NCI-H345 treated with DMSO at 0.1 percent for 48 hours (cell line): ENCODE data around the gene CAPG.
"Not testable (repeated sequence)": the region's sequence is repeated elsewhere in the genome, so short reads cannot be mapped to it uniquely, and the experiment has no call there.

ENCODE experiments used
- DNase-seq: peaks from one replicate; lab custom pipeline; 2025; ENCODE audit not compliant: unreplicated experiment; lab: John Stamatoyannopoulos, UW

Gene CAPG, protein sequence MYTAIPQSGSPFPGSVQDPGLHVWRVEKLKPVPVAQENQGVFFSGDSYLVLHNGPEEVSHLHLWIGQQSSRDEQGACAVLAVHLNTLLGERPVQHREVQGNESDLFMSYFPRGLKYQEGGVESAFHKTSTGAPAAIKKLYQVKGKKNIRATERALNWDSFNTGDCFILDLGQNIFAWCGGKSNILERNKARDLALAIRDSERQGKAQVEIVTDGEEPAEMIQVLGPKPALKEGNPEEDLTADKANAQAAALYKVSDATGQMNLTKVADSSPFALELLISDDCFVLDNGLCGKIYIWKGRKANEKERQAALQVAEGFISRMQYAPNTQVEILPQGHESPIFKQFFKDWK

DNA sequence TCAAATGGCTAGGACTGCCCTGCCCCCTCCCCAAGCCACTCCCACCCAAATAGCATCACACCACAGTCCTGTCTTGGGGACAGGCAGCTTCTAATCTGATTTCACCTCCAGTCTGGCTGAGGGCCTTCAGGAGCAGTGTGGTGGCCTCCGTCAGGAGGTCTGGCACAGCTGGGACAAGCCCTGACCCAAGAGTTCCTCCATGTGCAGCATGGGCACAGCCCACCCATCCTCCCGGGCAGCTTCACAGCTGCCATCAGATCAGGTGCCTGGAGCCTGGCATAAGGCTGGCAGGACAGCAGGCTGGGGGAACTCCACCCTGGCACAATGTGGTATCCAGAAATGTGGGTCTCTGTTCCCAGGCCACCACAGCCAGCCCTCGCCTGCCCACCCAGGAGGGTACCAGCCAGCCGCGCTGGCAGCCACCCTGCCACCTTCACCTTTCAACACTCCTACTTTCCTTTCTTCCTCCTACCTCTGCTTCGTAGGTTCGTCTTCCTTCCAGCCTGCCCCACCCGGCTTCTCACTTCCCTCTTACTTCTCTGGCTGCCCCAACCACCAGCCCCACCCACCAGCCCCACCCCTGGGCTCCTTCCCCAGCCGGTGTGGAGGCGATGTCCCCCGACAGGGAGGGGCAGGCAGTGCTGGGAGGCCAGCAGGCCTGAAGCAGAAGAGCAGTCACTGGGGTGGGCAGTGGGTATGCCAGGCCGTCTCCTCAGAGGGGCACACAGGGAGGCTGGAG lies at the start of gene CAPG:
Gene CAPG (minus strand): TSS at position 522 of the 739 bp plus-strand sequence. CDS start 8,221 bp downstream, outside the sequence.
- DNase-seq, result no peak

DNA sequence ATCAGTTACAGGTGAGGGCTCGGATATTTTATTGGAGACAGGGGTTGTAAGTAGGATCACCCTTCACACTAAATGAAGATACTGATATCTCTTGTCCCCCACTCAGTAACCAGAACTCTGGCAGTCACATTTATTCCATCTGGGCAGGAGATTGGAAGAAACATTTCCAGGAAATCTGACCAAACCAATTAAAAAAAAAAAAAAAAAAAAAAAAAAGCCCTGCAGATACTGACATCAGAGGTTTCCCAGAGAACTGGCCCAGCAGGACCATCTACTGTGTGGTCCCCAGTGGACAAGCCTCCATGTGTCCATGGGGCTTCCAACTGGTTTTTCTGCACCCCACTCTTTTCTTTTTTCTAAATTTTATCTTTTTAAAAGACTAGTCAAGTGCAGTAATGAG lies 49.6 kb upstream of the CAPG start:
- DNase-seq, result no peak

DNA sequence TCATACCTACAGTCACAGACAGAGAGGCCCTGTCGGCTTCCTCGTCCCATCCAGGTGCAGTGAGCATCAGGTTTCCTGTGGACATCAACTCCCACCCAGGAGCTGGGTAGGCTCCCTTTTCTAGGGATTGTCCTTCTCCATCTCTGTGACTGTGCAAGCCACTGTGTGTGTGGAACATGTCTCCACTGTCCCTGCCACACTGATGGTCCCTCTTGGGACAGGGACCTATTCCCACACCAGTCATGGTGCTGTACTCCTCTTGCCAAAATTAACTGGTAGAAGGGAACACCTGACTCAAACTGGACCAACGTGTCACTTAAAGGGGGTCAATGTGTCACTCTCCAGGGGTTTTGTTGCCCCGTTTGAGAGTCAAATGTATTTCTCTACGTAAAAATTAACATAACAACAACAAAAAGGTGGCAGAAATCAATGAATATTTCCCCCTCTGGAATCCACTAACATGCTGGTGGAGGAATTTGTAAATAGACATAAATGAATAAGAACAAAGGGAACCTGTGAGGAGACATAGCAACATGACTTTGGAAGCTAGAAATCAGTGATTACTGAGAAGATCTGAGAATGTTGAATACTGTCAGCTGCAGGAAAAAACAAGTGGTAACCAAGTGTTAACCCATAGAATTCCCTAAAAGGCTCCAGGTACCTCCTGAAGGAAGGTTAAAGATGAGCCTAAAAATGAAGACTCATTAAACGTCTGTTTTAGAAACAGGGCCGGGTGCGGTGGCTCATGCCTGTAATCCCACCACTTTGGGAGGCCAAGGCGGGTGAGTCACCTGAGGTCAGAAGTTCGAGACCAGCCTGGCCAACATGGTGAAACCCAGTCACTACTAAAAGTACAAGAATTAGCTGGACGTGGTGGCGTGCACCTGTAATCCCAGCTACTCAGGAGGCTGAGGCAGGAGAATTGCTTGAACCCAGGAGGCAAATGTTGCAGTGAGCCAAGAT lies 48.7 kb upstream of the CAPG start:
- no peak for DNase-seq

DNA sequence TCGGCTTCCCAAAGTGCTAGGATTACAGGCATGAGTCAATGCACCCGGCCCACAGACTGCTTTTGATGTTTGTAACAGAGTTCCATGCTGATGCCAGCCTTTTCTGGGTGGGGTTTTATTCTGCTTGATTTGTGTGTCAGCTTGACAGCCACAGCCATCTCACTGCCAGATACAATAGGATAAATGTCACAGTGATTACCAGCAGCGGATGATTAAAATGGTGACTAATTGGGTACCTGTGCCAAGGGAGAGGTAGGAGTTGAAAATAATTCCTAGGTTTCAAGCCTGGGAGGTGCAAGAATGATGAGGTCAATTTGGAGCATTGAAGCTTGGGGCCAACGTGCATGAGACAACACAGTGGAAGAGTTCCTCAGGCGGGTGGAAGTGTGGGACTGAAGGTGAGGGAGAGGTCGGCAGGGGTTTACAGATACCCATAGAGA lies 47.7 kb upstream of the CAPG start:
- DNase-seq, result no peak

DNA sequence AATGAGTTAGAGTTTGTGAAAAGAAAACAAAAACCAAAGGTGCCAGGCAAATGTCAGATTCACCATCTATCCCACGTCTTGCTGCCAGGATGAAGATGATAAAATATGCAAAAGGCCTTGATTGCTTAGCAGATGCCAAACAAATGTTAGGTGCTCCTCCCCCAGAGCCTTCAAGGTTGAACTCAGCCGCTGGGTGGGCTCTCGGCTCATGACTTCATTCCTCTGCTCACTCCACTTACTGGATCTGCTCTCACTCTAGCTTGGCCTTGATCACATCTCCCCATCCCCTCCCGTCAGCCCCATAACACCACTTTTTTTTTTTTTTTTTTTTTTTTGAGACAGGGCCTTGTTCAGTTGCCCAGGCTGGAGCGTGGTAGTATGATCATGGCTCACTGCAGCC lies 46.9 kb upstream of the CAPG start:
- no peak for DNase-seq

DNA sequence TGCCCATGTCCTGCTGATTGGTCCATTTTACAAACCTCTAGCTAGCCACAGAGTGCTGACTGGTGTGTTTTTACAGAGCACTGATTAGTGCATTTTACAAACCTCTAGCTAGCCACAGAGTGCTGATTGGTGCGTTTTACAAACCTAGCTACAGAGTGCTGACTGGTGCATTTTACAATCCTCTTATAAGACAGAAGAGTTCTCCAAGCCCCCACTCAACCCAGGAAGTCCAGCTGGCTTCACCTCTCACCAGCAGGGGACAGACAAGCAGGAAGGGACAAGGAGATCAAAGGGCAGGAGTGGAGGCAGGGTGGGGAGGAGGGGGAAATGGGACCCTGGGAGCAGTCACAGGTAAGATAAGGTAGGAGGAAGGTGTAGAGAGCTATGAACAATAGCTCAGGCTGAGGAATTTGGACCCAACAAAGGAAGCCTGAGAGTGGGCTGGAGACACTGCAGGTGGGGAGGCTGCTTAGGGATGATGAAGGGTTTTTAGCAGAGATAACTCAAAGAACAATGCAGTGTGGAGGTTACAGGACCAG lies 45.5 kb upstream of the CAPG start:
- no peak for DNase-seq

DNA sequence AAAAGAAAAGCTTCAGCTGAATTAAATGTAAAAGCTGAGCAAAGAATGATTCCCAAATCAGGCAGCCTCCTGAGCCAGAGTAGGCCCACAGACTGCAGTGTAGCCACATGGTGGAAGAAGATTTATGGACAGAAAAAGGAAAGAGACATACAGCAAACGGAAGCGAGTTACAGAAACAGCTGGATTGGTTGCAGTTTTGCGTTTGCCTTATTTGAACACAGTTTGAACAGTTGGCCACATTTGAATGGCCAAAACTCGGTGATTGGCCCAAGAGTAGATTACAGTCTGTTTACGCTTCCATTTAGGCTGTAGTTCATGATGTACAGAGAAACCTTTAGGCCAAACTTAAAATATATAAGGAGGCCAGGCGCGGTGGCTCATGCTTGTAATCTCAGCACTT lies 43.4 kb upstream of the CAPG start:
- no peak for DNase-seq

DNA sequence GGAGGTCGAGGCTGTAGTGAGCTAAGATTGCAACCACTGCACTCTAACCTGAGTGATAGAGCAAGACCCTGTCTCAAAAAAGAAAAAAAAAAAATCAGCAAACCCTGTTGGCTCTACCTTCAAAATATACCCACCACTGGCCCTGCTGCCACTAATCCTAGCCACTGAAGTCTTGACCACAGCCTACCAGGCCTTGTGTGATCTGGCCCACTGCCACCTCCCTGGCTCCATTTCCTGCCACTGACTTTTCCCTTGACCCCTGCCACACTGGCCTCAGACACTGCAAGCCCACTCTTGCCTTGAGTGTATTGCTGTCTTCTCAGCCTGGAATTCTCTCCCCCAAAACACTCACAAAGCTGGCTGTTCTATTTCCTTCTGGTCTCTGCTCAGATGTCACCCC lies 42.1 kb upstream of the CAPG start:
- DNase-seq, result no peak

DNA sequence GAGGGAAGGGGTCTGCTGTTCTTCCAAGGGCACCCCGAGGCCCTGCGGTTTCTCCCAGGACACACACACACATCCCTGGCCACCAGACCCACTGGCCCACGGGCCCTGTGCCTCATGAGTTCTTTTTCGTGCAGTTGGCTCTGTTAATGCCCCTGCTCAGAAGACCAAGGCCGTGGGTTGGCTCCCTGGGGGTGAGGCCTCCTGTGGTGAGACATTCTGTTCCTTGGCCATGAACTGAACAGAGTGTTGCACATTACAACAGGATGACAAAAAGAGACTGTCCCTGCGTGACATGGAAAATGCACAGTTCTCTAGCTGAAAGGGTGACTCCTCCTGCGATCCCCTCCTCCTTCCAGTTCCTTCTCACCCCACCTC lies 39.0 kb upstream of the CAPG start:
- no peak for DNase-seq

DNA sequence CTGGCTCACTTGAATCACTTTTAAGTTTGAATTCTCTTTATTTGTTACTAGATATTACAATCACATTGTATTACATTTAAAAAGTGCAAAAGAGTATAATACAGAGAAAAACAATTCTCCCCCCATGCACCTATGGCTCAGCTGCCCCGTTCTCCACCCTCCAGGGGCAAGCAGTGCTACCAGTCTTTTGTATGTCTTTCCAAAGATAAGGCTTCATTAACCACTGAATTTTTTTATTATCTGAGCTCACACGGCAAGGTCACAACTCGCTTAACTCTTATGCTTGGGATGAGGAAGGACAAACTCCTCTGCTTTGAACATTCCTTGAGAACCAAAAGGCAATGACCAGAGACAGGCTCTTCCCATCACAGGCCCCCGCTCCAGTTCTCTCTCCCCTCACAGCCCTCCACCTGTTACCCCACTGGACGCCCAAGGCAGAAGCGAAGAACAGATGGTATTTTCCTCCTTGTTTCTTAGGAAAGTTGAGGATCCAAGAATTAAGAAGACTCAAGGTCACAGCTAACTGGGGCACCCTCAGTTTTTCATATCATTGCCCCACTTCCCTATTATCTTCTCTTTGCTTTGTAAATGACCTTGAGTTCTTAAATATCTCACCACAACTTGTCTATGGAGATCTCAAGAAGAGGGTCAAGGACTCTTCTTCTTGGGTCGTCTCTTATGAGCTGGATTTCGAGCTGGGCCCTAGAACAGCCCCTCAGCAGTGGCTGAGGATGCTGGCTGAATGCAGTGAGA lies 38.5 kb upstream of the CAPG start:
- no peak for DNase-seq

DNA sequence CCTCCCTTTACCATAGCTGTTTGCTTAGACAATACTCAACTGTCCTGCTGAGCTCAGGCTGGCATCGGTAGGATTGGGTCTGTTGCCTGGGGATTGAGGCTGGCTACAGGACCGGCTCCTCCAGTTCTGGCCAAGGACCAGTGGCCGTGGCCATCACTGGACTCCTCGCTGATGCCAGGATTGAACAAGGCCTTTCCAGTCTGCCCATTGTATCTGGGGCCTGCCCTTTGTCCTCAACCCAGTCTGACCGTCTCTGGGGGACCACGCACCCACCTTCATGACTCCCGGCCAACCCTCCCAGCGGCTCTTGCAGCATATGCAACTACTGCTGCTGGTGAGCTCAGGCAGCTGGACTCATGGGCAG lies 37.0 kb upstream of the CAPG start:
- no peak for DNase-seq

DNA sequence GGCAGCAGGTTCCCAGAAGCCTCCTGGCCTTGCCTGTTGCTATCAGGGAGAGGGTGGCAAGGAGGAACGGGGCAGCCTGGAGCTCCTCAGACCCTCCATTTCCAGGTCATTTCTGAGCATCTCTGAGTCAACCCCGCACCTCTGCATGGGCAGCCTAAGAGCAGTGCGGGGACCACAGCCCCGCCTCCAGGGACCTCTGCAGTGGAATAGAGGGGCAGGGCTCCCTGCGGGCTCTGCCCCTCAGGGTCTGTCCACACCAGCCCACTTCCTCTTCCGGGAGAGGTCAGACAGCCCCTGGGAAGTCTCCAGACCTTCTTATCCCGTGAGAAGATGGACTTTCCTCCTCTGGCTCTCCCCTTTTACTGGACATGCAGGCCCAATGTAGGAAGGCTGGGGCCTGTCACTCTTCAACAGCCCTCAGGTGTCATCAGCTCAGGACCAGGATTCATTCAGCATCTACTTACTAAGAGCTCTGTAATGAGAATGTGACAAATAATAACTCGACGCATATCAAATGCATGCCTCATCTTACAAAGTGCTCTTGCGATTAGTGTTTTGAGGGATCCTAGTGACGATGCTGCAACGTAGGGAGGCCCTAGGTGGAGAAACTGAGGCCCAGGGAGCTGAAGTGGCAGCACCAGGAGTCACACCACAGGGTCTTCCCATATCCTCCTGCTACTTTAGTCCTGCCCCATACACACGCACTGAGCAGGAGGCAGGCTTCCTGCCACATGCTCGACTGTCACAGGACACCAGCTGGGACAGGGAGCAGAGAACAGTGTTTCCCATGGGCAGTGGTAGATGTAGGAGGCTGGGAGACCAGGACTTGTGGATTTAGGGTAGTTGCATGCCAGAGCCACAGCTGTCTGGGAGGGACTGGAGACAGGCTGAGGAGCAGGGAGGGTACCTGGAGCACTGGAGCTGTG lies 36.4 kb upstream of the CAPG start:
- DNase-seq, result no peak

DNA sequence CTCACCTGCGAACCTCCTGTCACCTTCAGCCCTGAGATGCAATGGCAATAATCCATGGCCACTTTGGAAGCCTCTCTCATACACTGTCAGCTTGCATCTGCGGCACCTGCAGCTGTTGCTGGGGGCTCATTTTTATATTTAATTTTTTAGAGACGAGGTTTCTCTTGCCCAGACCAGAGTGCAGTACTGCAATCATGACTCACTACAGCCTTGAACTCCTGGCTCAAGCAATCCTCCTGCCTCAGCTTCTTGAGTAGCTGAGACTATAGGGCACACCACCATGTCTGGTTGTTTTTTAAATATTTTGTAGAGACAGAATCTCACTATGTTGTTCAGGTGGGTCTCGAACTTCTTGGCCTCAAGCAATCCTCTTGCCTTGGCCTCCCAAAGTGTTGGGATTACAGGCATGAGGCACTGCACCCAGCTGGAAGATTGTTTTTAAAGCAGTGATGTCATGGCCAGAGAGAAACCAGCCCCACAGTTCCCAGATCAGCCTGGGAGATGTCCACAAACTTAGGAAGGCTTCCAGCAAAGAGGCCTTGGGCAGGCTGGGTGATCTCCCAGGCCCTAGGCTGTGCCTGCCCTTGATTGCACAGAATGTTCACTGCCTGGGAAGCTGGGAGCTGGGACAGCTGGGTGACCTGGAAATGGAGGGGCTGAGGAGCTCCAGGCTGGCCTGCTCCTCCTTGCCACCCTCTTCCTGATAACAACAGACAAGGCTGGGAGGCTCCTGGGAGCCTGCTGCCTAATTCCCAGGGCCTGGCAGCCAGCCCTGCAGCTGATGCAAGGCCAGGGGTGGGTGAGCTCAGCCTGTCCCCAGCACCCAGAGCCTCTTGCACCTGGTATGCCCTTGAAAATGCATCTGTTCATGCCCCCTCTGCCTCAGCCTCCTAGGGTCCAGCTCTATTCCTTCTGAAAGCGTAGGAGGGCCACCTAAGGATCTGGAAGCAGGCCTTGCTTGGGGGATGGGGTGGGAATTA lies 35.4 kb upstream of the CAPG start:
- no peak for DNase-seq

DNA sequence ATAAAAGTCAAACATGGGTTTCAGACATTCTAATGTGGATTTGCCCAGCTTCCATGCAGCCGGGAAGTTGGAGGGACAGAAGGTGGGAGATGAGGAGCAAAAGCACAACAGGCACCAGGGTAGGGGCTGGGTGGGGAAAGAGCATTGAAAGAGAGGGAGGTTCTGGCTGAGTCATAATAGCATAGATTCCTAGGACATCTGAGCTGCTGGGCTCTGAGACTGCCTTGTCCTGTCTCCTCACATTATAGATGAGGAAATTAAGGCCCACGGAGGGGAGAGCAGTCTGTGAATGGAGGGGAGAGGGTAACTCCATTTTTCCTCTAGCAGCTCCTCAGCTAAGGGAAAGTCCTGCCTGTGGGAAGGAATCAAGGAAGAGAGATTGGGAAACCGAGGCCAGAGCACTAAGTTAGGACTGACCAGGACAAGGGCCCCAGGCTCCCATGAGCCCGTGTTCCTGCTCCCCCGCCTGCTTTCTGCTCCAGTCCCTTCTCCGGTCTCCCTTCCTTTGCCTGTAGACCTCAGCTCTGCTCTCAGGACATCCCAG lies 34.5 kb upstream of the CAPG start:
- DNase-seq, result no peak

DNA sequence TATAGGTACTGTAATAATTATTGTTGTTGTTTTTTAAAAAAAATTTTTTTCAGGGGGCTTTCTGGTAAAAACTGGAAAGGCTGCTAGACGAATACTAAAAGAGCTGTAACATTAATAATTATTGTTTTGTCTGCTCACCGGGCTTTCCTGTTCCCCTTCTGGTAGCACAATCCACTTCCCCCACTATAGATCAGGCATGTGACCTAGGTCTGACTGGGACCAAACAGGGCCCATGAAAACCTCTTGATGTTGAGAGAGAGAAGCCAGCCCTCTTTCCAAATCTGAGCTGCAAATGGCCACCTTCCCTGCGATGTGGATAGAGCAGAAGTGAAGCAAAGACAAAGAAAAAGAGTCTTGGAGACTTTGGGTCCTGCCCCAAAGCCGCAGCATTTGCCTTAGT lies 31.7 kb upstream of the CAPG start:
- DNase-seq, result no peak

DNA sequence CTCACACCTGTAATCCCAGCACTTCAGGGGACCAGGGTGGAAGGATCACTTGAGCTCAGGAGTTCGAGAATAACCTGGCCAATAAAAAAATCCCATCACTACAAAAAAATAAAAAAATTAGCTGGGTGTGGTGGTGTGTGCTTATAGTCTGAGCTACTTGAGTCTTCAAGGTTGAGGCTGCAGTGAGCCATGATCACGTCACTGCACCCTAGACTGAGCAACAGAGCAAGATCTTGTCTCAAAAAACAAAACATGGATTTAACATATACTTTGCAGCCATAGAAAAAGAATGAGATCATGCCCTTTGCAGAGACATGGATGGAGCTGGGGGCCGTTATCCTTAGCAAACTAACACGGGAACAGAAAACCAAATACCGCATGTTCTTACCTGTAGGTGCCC lies 30.6 kb upstream of the CAPG start:
- no peak for DNase-seq

DNA sequence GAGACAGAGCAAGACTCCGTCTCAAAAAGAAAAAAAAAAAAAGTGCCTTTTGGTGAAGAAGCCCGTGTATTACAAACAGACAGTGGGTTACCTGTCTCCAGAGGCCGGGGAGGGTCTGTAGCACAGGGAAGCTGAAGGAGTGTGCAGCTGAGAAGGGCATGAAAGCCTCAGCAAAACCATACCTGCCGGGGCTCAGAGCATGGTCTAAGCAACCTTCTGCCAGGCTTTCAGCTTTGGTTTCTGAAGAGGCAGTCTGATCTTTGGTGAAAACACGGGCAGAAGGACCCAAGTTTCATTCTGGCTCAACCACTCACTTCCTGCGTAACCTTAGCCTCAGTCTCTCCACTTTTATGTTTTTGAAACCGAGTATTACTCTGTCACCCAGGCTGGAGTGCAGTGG lies 29.8 kb upstream of the CAPG start:
- no peak for DNase-seq

DNA sequence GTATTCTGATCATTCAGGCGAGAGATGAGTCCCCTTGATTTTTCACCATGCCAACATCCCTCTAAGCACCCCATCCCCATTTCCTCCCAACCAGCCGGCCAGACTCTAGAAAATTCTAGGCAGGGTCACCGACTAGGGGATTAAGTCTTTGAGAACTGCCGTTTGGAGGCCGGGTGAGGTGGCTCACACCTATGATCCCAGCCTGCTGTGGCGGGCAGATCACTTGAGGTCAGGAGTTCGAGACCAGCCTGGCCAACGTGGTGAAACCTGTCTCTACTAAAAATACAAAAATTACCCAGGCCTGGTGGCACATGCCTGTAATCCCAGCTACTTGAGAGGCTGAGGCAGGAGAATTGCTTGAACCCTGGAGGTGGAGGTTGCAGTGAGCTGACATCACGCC lies 29.4 kb upstream of the CAPG start:
- not testable (repeated sequence) for DNase-seq
